H54 (cell line): ENCODE results near the gene NSUN6.
A peak's percentile ranks its signal among the peaks of the same experiment; 100 is the strongest.

Source experiments
- DNase-seq: peaks from one replicate; pipeline ENCODE4 v3.0.0; 2011; ENCODE audit warnings: low spot score, mixed read lengths; ENCODE audit not compliant: insufficient read length
- FAIRE-seq: peaks from 3 replicates; lab custom pipeline; 2011; peaks lifted over from hg19 to GRCh38; lab: Jason Lieb, UNC
- POLR2A ChIP-seq: IDR thresholded peaks from 2 replicates; pipeline ENCODE4 v1.6.1; 2011; ENCODE audit warnings: low read depth, mild to moderate bottlenecking, low read length

The NSUN6 gene

GRCh38 chr10:18675086-18675801, 23.9 kb upstream of the NSUN6 start:
- TF ChIP-seq POLR2A = no peak
- DNase-seq (no peak), FAIRE-seq (no peak)

- no peak for TF ChIP-seq POLR2A
- DNase-seq (no peak), FAIRE-seq (no peak)
These were observed 16.6 kb upstream of the NSUN6 start for GRCh38 chr10:18668026-18668425.

GRCh38 chr10:18666810-18667209, 15.4 kb upstream of the NSUN6 start:
- FAIRE-seq (peak; percentile 74), DNase-seq (peak; percentile 44)
- no peak for TF ChIP-seq POLR2A

- TF ChIP-seq POLR2A = no peak
- no peak for DNase-seq
- FAIRE-seq = peak; percentile 91
These were observed 14.6 kb upstream of the NSUN6 start for GRCh38 chr10:18665815-18666558.

GRCh38 chr10:18664841-18665478, 13.6 kb upstream of the NSUN6 start:
- DNase-seq (no peak), FAIRE-seq (no peak)
- no peak for TF ChIP-seq POLR2A

GRCh38 chr10:18660816-18661431, 9.5 kb upstream of the NSUN6 start:
- no peak for FAIRE-seq
- TF ChIP-seq POLR2A = no peak
- no peak for DNase-seq

- TF ChIP-seq POLR2A = no peak
- DNase-seq (no peak), FAIRE-seq (peak; percentile 27)
These were observed 8.6 kb upstream of the NSUN6 start for GRCh38 chr10:18659819-18660535.

- DNase-seq (peak; percentile 70), FAIRE-seq (peak; percentile 96)
- peak; percentile 42; the same call in 1 of the 2 replicates for TF ChIP-seq POLR2A
These were observed 7.9 kb upstream of the NSUN6 start, which contains the start of gene ARL5B for GRCh38 chr10:18659125-18659818. Gene ARL5B (plus strand): TSS chr10:18659431. CDS start chr10:18659638, 207 bp downstream.

GRCh38 chr10:18658271-18659124, 7.1 kb upstream of the NSUN6 start:
- TF ChIP-seq POLR2A = no peak
- DNase-seq = no peak
- peak; percentile 55 for FAIRE-seq

GRCh38 chr10:18656724-18657123, 5.3 kb upstream of the NSUN6 start:
- no peak for FAIRE-seq
- no peak for DNase-seq
- no peak for TF ChIP-seq POLR2A

GRCh38 chr10:18653112-18653511, 1.7 kb upstream of the NSUN6 start:
- FAIRE-seq (no peak), DNase-seq (no peak)
- no peak for TF ChIP-seq POLR2A
